Right hindlimb (tissue), 1 donor: ENCODE measurements around the gene ARG2.
A peak's percentile ranks its signal among the peaks of the same experiment; 100 is the strongest.
"Not testable (repeated sequence)": the region's sequence is repeated elsewhere in the genome, so short reads cannot be mapped to it uniquely, and the experiment has no call there.

Experiments
- DNase-seq: peaks from one replicate; pipeline ENCODE4 v3.0.0-alpha.2; 2018

Gene ARG2

GRCh38 chr14:67589204-67589770, 30.4 kb upstream of the ARG2 start:
- DNase-seq: no peak

GRCh38 chr14:67593650-67594049, 26.1 kb upstream of the ARG2 start:
- not testable (repeated sequence) for DNase-seq

- DNase-seq: no peak
Measured at GRCh38 chr14:67595392-67595791, 24.3 kb upstream of the ARG2 start.

- peak; percentile 94 for DNase-seq
Measured at GRCh38 chr14:67599698-67600561, 19.8 kb upstream of the ARG2 start, which contains the start of gene PIGH. Gene PIGH (minus strand): TSS chr14:67600268. CDS start chr14:67600203, 65 bp downstream.

- not testable (repeated sequence) for DNase-seq
Measured at GRCh38 chr14:67600562-67600974, 19.2 kb upstream of the ARG2 start.

- no peak for DNase-seq
Measured at GRCh38 chr14:67602076-67602475, 17.6 kb upstream of the ARG2 start.

- no peak for DNase-seq
Measured at GRCh38 chr14:67602995-67603545, 16.6 kb upstream of the ARG2 start.

- DNase-seq: no peak
Measured at GRCh38 chr14:67607646-67608045, 12.1 kb upstream of the ARG2 start.

- no peak for DNase-seq
Measured at GRCh38 chr14:67609642-67610310, 9.9 kb upstream of the ARG2 start.

- no peak for DNase-seq
Measured at GRCh38 chr14:67610491-67610890, 9.2 kb upstream of the ARG2 start.

- peak; percentile 31 for DNase-seq
Measured at GRCh38 chr14:67618617-67619063, 1.1 kb upstream of the ARG2 start.

GRCh38 chr14:67620217-67620785, 581 bp downstream of the ARG2 start:
- peak; percentile 27 for DNase-seq

- DNase-seq: peak; percentile 33
Measured at GRCh38 chr14:67622675-67623074, 3.0 kb downstream of the ARG2 start.

- no peak for DNase-seq
Measured at GRCh38 chr14:67623114-67623513, 3.4 kb downstream of the ARG2 start.

GRCh38 chr14:67626131-67626530, 6.4 kb downstream of the ARG2 start:
- DNase-seq: not testable (repeated sequence)

- no peak for DNase-seq
Measured at GRCh38 chr14:67627519-67627918, 7.8 kb downstream of the ARG2 start.

GRCh38 chr14:67630186-67630585, 10.5 kb downstream of the ARG2 start:
- no peak for DNase-seq

- DNase-seq: no peak
Measured at GRCh38 chr14:67630938-67631337, 11.2 kb downstream of the ARG2 start.

- DNase-seq: no peak
Measured at GRCh38 chr14:67633451-67634147, 13.9 kb downstream of the ARG2 start.

GRCh38 chr14:67636361-67636919, 16.7 kb downstream of the ARG2 start:
- DNase-seq: no peak

GRCh38 chr14:67638642-67639041, 18.9 kb downstream of the ARG2 start:
- no peak for DNase-seq

- no peak for DNase-seq
Measured at GRCh38 chr14:67641480-67641879, 21.8 kb downstream of the ARG2 start.
